Measurements from ENCODE around the gene ZNF587B. TPM values are rescaled to one million over a fixed set of nuclear protein-coding genes. Genes with fewer than 3 reads are reported as not detected.
"Not testable (repeated sequence)": the region's sequence is repeated elsewhere in the genome, so short reads cannot be mapped to it uniquely, and the experiment has no call there.

Gene ZNF587B
- total RNA-seq, 2 experiments from 2014 or later: 27.3 to 27.5 TPM

DNA sequence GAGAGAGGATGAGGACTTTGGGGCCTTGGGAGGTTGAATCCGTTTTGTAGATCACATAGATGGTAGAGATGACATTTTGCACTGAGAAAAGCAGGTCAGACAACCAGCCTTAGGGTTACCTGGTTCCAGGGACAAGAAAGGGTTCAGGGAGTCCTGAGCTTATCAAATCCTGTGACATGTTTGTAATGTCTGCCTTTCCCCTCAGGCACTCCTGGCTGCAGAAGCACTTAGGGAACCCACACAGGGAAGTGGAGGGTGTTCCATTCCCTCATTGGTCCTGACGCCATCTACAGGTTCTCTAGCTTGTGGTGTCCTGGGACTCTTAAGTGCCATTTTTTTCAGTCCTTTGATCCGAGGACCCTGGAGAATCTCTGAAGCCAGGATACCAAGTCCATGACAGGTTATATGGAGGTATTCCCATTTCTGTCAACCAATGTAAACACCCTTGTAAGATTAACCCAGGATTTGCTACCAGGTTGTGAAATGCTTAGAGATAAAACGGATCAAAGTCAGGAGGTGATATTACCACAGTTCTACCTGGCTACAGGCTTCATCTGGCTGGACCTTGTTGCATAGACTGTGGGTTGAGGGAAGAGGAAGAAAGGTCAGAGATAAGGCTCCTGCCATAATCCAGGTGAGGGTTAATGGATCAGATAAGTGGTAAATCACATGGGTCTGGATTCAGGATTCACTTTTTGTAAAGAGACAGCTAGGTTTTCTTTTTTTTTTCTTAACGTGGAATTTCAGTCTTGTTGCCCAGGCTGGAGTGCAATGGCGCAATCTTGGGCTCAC lies 21.9 kb downstream of the ZNF587B start:
- POLR2A ChIA-PET: interaction anchor here (0.6 kb wide), 1 partner anchor 672 kb away, joined by 7 read pairs; no protein-coding TSS in a partner anchor
- CTCF ChIA-PET: not testable (repeated sequence)

DNA sequence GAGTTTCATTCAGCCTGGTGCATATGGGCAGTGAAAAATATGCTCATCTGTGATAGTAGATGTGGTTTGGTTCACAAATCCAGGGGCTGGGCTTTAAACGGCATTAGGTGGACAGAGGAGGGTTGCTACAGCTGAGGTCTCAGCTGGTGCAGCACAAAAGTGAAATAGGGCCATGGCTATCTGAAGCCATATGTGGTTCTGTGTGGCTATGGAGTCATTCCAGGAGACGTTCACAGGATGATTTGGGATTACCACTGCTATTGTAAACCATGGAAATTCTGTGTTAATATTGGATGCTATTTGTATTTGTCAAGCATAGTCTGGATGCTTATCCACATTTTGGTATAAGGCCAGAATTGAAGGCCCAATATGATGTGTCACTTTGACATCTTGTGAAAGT lies 24.0 kb downstream of the ZNF587B start:
- POLR2A ChIA-PET, CTCF ChIA-PET: not testable (repeated sequence)

DNA sequence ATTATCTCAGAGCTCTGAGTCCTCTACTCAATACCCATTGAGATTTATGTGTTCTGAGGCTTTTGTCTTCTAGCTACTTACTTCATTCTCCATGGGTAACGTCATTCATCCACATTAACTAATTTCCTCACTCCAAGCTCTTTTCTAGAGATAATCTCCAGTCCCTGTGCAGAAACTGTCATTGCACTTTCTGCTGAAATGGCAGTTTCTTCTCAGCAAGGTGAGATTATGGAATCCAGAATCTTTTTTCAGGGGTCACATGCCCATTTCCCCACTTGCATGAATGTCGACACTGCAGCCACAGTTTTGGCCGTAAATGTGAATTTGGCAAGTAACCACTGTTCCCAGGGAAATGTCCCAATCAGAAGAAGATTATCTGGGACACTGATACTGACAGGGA lies 32.3 kb downstream of the ZNF587B start:
- POLR2A ChIA-PET, CTCF ChIA-PET: not testable (repeated sequence)

DNA sequence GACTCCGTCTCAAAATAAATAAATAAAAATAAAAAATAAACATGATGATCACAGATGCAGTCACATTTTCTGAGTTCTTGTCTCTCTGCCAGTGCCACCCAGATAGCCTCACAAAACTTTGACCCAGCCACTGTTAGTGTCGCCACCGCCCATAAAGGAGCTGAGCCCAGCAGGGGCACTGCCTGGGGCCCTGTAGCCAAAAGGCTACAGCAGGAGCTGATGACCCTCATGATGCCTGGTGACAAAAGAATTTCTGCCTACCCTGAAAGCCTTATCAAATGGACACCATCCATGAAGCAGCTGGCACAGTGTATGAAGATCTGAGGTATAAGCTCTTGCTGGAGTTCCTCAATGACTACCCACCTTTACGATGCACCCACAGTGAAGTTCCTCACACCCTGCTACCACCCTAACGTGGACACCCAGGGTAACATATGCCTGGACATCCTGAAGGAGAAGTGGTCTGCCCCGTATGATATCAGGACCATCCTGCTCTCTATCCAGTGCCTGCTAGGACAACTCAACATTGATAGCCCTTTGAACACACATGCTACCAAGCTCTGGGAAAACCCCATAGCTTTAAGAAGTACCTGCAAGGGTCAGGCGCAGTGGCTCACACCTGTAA lies 37.9 kb downstream of the ZNF587B start:
- CTCF ChIA-PET: no interaction called here
- POLR2A ChIA-PET: no interaction called here

DNA sequence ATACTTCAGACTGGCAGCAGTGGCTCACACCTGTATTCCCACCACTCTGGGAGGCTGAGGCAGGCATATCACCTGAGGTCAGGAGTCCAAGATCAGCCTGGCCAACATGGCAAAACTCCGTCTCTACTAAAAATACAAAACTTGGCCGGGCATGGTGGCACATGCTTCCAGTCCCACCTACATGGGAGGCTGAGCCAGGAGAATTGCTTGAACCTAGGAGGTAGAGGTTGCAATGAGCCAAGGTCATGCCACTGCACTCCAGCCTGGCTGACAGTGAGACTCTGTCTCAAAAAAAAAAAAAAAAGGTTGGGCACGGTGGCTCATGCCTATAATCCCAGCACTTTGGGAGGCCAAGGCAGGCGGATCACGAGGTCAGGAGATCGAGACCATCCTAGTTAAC lies 39.6 kb downstream of the ZNF587B start:
- POLR2A ChIA-PET, CTCF ChIA-PET: not testable (repeated sequence)

DNA sequence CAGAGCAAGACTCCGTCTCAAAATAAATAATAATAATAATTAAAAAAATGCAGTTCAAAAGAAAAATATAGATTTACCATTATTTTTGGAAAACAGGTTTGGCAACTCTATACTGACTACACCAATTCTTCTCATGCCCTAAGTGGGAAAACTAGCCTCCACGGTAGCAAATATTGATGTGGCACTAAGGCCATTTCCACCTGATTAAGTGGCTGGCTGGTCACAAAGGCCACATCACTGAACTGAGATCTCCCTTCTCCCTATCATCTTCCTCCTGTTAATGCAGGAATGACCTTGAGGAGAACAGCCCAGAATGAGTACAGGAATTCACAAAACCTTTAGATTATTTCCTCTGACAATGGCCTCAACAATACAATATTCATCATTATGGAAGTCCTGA lies 40.1 kb downstream of the ZNF587B start:
- ChIA-PET CTCF (no interaction called here), POLR2A (no interaction called here)

DNA sequence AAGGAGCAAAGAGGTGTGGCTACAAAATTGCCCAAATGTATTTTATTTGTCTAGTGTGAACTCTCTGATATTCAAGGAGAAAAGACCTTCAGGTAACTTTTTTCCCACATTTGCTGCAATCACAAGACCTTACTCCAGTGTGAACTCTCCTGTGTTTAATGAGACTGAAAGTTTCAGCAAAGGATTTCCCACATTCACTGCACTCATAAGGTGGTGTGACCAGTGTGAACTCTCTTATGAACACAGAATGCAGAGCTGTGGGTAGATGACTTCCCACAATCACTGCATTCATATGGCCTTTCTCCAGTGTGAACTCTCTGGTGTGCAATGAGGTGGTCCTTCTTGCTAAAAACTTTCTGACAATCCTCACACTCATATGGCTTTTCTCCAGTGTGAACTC lies 42.4 kb downstream of the ZNF587B start:
- CTCF ChIA-PET: no interaction called here
- POLR2A ChIA-PET: interaction anchor here (0.6 kb wide), 1 partner anchor 14 kb away, joined by 4 read pairs; no protein-coding TSS in a partner anchor

DNA sequence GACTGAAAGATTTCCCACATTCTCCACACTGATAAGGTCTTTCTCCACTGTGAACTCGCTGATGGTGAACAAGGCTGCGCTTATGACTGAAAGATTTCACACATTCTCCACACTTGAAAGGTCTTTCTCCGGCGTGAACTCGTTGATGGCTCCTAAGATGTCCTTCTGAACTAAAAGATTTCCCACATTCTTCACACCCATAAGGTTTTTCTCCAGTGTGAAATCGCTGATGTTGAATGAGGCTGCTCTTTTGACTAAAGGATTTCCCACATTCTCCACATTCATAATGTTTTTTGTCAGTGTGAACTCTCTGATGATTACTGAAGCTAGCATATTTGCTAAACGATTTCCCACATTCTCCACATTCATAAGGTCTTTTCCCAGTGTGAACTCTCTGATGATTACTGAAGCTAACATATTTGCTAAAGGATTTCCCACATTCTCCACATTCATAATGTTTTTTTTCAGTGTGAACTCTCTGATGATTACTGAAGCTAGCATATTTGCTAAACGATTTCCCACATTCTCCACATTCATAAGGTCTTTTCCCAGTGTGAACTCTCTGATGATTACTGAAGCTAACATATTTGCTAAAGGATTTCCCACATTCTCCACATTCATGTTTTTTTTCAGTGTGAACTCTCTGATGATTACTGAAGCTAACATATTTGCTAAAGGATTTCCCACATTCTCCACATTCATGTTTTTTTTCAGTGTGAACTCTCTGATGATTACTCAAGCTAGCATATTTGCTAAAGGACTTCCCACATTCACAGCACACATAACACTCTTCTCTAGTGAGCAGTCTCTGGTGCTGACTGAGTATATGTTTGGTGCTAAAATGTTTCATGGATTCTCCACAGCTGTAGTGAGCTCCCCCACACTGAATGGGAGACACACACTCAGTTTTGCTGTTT lies 44.0 kb downstream of the ZNF587B start:
- POLR2A ChIA-PET, CTCF ChIA-PET: not testable (repeated sequence)

DNA sequence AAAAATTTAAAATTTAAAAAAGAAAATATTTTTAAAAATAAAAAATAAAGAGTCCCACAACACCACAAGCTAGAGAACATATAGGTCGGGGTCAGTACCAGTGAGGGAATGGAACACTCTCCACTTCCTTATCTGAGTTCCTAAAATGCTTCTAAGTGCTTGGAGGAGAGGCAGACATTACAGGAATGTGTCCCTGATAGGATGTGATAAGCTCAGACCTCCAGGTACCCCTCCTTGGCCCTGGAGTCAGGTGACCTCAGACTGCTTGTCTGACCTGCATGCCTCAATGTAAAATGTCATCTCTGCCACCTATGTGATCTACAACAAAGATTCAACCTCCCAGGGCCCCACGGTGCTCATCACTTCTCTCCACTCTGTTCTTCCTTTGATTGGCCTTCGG lies 55.9 kb downstream of the ZNF587B start:
- CTCF ChIA-PET: interaction anchor here (0.6 to 1.7 kb wide), 3 partner anchors 12 to 779 kb away, joined by 3 to 5 read pairs (median 4); partner anchors contain the start of gene ZNF417
- POLR2A ChIA-PET: interaction anchor here (0.7 kb wide), 1 partner anchor 13 kb away, joined by 4 read pairs; no protein-coding TSS in a partner anchor

DNA sequence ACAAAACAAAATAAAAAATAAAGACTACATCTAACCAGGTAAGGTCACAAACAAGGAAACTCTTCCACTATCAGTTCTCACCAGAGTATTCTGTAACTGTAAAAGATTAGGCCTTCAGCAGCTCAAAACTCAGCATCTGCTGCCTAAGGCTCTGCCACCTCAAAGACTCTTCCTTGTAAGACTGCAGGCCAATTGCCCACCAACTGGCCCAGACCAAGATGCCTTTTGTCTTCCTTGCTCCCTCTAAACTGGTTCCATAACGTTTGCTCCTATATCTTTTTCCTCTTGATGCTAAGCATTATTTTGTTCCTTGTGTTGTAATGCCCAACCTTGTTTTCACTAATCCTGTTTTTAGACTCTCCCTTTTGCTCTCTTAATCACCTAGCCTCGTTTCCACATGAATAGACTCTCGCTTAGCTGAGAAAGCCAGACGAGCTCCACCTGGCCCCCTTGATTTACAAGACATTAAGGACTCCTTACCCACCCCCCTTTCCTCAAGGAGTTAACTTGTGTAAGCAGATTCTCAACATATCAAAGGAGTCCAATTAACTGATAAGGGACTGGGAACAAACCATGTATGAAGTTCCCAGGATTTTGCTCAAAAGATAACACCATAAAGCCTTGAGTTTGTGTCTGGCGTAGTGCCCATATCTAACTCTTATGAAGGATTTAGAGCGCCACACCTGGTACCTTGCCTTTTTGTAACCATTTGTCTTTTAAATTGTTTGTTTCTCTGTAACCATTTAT lies 57.3 kb downstream of the ZNF587B start:
- ChIA-PET POLR2A (no interaction called here), CTCF (interaction anchor here (1.7 kb wide), 1 partner anchor 29 kb away, joined by 3 read pairs; the partner anchor contains the start of gene ZNF417)

DNA sequence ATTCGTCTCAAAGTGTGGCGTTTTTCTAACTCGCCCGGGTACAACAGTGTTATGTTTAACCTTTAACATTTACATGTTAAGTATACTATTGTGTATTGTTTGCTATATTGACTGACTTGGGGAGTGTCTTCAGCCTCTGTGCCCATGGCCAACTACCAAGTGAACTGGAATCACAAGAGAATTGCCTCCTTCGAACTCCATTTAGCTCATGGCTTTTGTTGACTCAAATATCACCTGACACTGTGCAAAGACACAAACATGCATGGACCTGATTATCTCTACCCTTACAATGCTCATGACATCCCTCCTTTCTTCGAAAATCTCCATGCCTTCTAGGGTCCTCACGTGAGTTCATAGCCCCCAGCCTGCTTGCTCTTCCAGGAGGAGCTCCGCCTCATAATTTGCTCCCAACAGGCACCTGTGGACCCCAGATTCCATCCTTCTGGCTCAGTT lies 58.0 kb downstream of the ZNF587B start:
- CTCF ChIA-PET: no interaction called here

DNA sequence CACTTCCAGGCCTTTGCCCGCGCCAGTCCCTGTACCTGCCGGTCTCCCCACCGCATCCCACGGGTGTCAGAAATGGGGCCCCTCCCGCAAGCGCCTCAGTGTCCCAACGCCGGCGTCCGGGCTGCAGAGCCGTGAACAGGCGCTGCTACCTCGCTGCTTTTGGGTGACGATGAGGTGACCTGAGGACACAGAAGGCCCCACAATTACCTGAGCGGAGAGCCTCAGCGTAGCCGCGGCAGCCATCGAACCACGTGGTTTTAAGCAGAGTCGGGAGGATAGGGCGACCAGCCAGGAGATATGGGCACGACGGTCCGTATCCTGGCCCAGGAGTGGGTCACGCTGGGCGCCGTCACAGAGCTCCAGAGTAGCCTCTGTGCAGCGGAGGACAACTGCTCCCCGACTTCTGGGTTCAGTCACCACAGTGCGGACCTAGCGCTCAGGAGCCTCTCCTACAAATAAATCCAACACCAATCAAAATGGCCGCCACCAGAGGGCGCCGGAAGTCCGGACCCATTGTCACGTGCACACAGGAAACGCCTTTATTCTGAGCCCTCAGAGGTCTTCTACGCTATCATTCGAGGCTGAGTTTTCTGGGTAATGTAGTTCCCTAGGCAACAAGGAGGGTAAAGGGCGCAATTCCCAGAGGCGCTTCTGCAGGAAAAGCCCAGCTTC lies 58.6 kb downstream of the ZNF587B start, which contains the start of gene ZNF814:
Gene ZNF814 (minus strand): TSS at position 478 of the 672 bp plus-strand sequence. CDS start 235 bp downstream, at position 243.
- POLR2A ChIA-PET: no interaction called here
- CTCF ChIA-PET: no interaction called here

More for the DNA sequence above, 58.0 kb downstream of the ZNF587B start:
- POLR2A ChIA-PET: no interaction called here

DNA sequence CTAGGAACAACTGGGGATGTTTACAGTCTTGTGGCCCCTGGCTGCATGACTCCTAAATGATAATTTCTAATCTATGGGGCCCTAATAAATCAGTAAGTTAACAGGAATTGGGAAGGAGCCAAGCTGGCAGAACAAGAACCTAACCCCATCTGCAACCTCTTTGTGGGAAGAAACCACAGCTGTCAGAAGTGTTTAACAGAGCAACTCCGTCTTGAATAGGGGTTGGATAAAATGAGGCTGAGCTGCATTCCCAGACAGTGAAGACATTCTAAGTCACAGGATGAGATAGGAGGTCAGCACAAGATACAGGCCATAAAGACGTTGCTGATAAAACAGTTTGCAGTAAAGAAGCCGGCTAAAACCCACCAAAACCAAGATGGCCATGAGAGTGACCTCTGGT lies 60.6 kb downstream of the ZNF587B start:
- CTCF ChIA-PET, POLR2A ChIA-PET: not testable (repeated sequence)

Other genes with a start within 250 kb of the ZNF587B start
- 10 to 100 TPM in 1 of 2 experiments, 1 to 10 TPM in 1; 8.7 to 11.1 TPM for gene ZIK1, start 246.2 kb upstream of the ZNF587B start, total RNA-seq
- 10 to 100 TPM; 10.2 to 10.8 TPM for gene ZNF530, start 230.4 kb upstream of the ZNF587B start, total RNA-seq
- 10 to 100 TPM; 15.9 to 16.9 TPM for gene ZNF134, start 216.1 kb upstream of the ZNF587B start, total RNA-seq
- gene ZNF211, start 197.1 kb upstream of the ZNF587B start, total RNA-seq: 1 to 10 TPM; 5.5 to 6.6 TPM
- gene ZSCAN4, start 161.4 kb upstream of the ZNF587B start, total RNA-seq: not detected
- 10 to 100 TPM; 12.8 to 13.9 TPM for gene ZNF551, start 148.3 kb upstream of the ZNF587B start, total RNA-seq
- gene ZNF154, start 121.1 kb upstream of the ZNF587B start, total RNA-seq: 1 to 10 TPM; 5.0 to 5.1 TPM
- 1 to 10 TPM; 8.2 to 8.4 TPM for gene ZNF671, start 102.7 kb upstream of the ZNF587B start, total RNA-seq
- gene ZNF776, start 83.5 kb upstream of the ZNF587B start, total RNA-seq: 10 to 100 TPM; 10.2 to 10.8 TPM
- gene ZNF586, start 60.6 kb upstream of the ZNF587B start, total RNA-seq: 10 to 100 TPM; 13.6 to 15.4 TPM
- gene ZNF552, start 15.4 kb upstream of the ZNF587B start, total RNA-seq: 1 to 10 TPM; 6.4 to 7.2 TPM
- 10 to 100 TPM; 23.9 to 24.0 TPM for gene ZNF587, start 19.6 kb downstream of the ZNF587B start, total RNA-seq
- gene ZNF814, start 58.7 kb downstream of the ZNF587B start, total RNA-seq: 10 to 100 TPM; 34.3 to 36.8 TPM
- gene ZNF417, start 86.3 kb downstream of the ZNF587B start, total RNA-seq: 10 to 100 TPM; 15.0 to 15.3 TPM
- gene ZNF418, start 105.1 kb downstream of the ZNF587B start, total RNA-seq: 1 to 10 TPM; 4.4 to 4.7 TPM
- gene ZNF256, start 117.4 kb downstream of the ZNF587B start, total RNA-seq: 1 to 10 TPM; 6.2 to 7.5 TPM
- gene C19orf18, start 144.2 kb downstream of the ZNF587B start, total RNA-seq: not detected
- 1 to 10 TPM; 6.3 to 6.6 TPM for gene ZNF606, start 172.5 kb downstream of the ZNF587B start, total RNA-seq
- gene ZSCAN1, start 203.7 kb downstream of the ZNF587B start, total RNA-seq: not detected
- gene ZNF135, start 229.0 kb downstream of the ZNF587B start, total RNA-seq: under 1 TPM; 0.71 to 0.78 TPM

Measured in activated CD8-positive, alpha-beta memory T cell treated with anti-CD3 and anti-CD28 coated beads for 36 hours (primary cell).